HG03135 (cell line): Measurements from ENCODE around the gene RANBP3L.
"Not testable (repeated sequence)": the region's sequence is repeated elsewhere in the genome, so short reads cannot be mapped to it uniquely, and the experiment has no call there.

ENCODE experiments used
- ATAC-seq: cut with Tn5 transposase; IDR thresholded peaks from one replicate; pipeline ENCODE4 v1.9.1; 2021; ENCODE audit warnings: mild to moderate bottlenecking, moderate library complexity; ENCODE audit not compliant: unreplicated experiment

Gene RANBP3L

DNA sequence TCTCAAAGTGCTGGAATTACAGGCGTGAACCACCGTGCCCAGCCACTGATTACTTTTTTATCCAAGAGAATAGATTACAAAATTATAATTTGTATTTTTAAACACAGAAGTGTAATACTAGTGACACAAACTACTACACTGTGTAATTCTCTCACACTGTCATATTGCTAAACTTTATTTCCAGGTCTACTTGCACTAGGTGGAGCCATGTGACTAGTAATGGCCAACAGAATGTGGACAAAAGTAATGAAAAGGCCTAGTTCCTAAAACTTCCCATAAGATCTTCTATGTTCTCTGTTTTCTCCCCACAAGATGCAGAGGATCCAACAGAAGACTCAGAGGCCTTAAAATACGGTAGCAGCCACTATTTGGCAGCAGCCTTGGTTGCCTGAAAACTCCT lies 87.3 kb downstream of the RANBP3L start:
- ATAC-seq = no peak

- ATAC-seq = no peak
These were observed 92.0 kb downstream of the RANBP3L start for GRCh38 chr5:36209664-36210063.

GRCh38 chr5:36208786-36209185 lies 92.9 kb downstream of the RANBP3L start:
- no peak for ATAC-seq

- no peak for ATAC-seq
These were observed 94.8 kb downstream of the RANBP3L start for GRCh38 chr5:36206913-36207312.

DNA sequence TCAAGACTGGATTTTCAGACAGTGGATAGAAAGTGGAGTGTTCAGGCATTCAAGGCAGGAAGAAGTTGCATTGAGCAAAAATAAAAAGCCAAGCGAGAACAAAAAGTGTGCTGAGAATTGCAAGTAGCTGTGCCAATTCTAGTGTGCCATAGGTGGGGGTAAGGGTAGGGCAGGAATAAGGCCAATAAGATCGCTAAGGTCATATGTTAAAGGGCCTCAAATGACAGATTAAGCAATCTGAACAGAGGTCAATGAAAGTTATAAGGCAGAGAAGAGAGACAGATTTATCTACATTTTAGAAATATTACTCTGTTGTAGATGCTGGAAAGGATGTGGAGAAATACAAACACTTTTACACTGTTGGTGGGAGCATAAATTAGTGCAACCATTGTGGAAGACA lies 96.4 kb downstream of the RANBP3L start:
- ATAC-seq = no peak

DNA sequence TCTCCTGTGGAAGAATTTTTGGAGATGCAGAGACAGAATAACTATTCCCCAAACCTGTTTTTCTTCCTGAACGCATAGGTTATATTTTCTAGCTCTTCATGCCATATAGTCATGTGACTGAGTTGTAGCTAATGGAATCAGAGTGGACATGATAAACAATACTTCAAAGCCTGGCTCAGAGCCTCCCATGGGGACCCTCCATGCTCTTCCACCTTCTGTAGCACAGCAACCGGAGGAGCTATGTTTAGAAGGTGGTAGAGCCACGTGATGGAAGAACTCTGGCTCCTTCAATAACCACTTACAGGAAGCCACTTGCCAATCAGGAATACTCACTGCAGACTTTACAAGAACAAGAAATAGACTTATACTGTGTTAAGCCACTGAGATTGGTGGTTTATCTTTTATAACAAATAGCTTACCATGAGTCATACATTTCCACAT lies 99.2 kb downstream of the RANBP3L start:
- no peak for ATAC-seq

DNA sequence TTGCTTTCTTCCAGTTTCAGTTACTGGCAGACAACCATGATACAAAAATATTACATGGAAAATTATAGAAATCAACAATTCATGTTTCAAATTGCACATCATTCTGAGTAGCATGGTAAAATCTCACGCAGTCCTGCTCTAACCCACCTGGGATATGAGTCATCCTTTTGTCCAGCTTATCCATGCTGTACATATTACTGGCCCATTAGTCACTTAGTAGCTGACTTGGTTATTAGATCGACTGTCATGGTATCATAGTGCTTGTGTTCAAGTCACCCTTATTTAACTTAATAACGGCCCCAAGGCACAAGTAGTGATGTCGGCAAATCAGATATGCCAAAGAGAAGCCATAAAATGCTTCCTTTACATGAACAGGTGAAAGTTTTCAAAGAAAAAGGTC lies 101.2 kb downstream of the RANBP3L start:
- ATAC-seq = no peak

DNA sequence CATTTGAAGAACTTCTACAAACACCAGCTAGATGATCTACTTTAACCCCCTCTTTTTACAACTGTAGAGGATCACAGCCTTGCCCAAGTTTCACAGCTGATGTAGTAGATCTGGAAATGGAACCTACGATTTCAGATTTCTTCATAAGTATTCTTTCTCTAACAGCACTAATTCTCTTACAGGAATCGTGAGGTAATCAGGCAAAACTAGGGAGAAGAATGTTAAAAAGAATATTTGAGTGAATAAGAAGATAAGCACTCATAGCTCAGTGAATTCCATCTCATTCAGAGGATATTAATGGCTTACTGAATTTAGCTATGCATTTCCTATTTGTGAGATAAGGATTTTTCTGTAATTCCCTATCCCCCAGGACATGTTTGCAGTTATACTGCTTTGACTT lies 102.1 kb downstream of the RANBP3L start:
- ATAC-seq = no peak

DNA sequence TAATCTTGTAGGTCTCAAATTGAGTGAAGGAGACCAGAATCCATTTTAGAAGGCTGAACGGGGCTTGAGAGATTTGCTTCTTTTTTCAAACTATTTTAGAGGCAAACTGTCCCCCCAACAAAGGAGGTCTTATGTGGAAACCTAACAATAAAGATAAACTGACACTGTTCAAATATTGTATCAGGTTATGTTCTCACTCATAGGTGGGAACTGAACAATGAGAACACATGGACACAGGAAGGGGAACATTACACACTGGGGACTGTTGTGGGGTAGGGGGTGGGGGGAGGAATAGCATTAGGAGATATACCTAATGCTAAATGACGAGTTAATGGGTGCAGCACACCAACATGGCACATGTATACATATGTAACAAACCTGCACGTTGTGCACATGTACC lies 102.9 kb downstream of the RANBP3L start:
- ATAC-seq = not testable (repeated sequence)
